Left ventricle myocardium inferior (tissue), 1 donor: ENCODE data around the gene NCOA4. TPM values are rescaled to one million over a fixed set of nuclear protein-coding genes. Genes with fewer than 3 reads are reported as not detected.

Source experiments
- DNase-seq: peaks from one replicate; pipeline ENCODE4 v3.0.0-alpha.2; 2020
- H3K27ac ChIP-seq: fragments of 200-600 bp; replicated peaks from 2 replicates; pipeline ENCODE4 v1.8.0; 2021
- H3K27me3 ChIP-seq: fragments of 200-600 bp; 2 replicates; pipeline ENCODE4 v1.8.0; 2021; ENCODE audit warnings: low read depth
- H3K36me3 ChIP-seq: fragments of 200-600 bp; 2 replicates; pipeline ENCODE4 v1.8.0; 2021
- H3K4me1 ChIP-seq: fragments of 200-600 bp; 2 replicates; pipeline ENCODE4 v1.8.0; 2021
- H3K4me3 ChIP-seq: fragments of 200-600 bp; 2 replicates; pipeline ENCODE4 v1.8.0; 2021; ENCODE audit warnings: mild to moderate bottlenecking, moderate library complexity
- H3K9me3 ChIP-seq: fragments of 200-600 bp; replicated peaks from 2 replicates; pipeline ENCODE4 v1.8.0; 2021
- intact Hi-C: fragments of 100-400 bp; cut with micrococcal nuclease; formaldehyde crosslinking; loops from one replicate; pipeline ENCODE4 v1.11.0; 2022
- total RNA-seq: library from RNA; stranded (reverse); fragmentation: NEBNext Ultra II Directional; extraction: Animal tissue kit (Norgen Biotek cat#: 25700); gene quantifications from one replicate; pipeline ENCODE4 v1.2.1, GENCODE V29; 2021
- TF ChIP-seq, protein P1 (sequence below): fragments of 200-600 bp; IDR thresholded peaks from 2 replicates; pipeline ENCODE4 v1.8.0; 2021; ENCODE audit warnings: antibody characterized with exemption, mild to moderate bottlenecking, borderline replicate concordance
- donor health status: DM: no; HTN: yes; CAD: no; lungs with severe emphysema.

NCOA4 gene
- total RNA-seq, 1 donor from 2014 or later, result 270 TPM

DNA sequence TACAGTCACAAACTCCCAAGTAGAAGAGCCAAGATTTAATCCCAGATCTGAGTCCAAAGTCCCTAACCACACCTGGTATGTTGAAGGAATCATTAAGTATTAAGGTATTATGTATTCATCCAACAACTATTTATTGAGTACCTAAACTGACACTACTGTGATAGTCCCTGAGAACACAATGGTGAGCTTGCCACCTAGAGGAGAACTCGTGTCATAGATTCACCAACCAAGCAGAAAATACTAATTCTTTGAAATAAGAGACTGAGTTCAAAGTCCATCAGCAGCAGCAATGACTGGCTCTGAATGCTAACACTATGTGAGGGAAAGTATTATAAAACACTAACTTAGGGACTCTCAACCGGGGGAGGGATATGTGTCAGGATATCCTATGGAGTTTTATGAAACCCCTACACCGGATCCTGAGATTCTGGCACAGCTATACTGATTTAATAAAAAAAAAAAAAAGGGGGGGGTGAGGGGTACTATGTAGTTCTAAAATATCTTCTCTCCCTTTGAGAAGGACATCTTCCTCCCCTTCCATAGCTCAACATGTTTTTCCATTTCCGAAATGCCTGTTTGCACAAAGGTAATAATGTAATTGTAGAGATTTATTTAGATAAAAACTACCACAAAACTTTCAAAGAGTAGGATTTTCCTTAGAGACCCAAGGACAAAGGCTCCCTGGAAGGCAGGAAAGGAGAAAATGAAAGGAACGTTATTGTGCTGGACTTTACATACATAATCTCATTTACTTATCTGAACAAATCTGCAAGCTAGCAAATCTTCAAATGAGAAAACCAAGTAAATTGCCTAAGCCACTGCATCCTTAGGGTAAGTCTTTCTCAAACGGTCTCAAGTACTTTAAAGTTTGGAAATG, 1.6 kb downstream of the NCOA4 start:
- Histone ChIP-seq H3K4me3 (peak overlapping the region; percentile 94), H3K27me3 (no peaks in the 10 kb centered on the region), H3K4me1 (peaks cover 77% of the 10 kb centered on the region), H3K27ac (peak overlapping the region; percentile 97), H3K9me3 (no peaks in the 10 kb centered on the region), H3K36me3 (no peaks in the 10 kb centered on the region)
- TF ChIP-seq, protein P1, sequence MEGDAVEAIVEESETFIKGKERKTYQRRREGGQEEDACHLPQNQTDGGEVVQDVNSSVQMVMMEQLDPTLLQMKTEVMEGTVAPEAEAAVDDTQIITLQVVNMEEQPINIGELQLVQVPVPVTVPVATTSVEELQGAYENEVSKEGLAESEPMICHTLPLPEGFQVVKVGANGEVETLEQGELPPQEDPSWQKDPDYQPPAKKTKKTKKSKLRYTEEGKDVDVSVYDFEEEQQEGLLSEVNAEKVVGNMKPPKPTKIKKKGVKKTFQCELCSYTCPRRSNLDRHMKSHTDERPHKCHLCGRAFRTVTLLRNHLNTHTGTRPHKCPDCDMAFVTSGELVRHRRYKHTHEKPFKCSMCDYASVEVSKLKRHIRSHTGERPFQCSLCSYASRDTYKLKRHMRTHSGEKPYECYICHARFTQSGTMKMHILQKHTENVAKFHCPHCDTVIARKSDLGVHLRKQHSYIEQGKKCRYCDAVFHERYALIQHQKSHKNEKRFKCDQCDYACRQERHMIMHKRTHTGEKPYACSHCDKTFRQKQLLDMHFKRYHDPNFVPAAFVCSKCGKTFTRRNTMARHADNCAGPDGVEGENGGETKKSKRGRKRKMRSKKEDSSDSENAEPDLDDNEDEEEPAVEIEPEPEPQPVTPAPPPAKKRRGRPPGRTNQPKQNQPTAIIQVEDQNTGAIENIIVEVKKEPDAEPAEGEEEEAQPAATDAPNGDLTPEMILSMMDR, result peak; percentile 71
- intact Hi-C loops, result no loop called here
- no peak for DNase-seq

DNA sequence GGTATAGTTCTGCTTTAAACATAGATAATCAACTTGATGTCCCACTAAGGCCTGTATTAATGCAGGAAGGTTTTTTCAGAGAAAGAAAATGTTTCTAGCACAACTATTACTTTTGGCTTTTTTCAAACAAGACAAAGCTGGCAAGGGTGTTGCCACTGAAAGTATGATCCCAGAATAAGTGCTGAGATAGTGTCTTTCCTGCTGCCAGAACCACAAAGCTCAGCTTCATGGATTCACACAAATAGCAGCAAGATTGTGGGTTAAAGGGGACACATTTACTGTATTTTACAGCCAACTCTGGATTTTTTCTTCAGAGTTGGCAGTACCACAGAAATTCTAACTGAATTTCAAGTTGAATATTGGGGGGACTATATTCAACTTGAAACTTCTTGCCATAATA, 4.3 kb downstream of the NCOA4 start:
- peaks cover 98% of the 10 kb centered on the region for H3K4me1 ChIP-seq
- intact Hi-C loops, result no loop called here
- DNase-seq, result no peak
- peak overlapping the region; percentile 89 for H3K27ac ChIP-seq
- H3K27me3 ChIP-seq, result no peaks in the 10 kb centered on the region
- peak overlapping the region; percentile 29 for H3K4me3 ChIP-seq
- TF ChIP-seq, protein P1, result no peak
- H3K36me3 ChIP-seq, result no peaks in the 10 kb centered on the region
- H3K9me3 ChIP-seq, result no peaks in the 10 kb centered on the region

DNA sequence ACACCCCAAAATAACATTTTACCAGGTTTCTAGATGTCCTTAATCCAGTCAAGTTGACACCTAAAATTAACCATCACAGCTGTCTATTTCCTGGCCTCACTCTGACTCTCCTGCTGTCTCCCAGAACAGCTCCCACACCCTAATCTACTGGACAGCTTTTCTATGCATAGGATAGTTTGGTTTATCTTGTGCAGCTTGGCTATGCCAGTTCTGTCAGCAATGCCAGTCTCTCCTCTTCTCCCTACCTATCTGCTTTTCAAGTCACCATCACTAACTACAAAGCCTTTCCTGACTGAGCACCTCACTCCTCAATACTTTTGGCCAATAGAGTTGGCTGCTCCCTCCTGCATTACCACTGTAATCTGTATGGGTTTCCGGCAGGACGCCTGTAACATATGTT, 5.0 kb downstream of the NCOA4 start:
- Histone ChIP-seq H3K9me3 (no peaks in the 10 kb centered on the region), H3K27ac (peak overlapping the region; percentile 89), H3K4me3 (peak overlapping the region; percentile 29), H3K4me1 (peaks cover 98% of the 10 kb centered on the region), H3K36me3 (no peaks in the 10 kb centered on the region), H3K27me3 (no peaks in the 10 kb centered on the region)
- TF ChIP-seq, protein P1, result no peak
- intact Hi-C loops, result no loop called here
- no peak for DNase-seq

DNA sequence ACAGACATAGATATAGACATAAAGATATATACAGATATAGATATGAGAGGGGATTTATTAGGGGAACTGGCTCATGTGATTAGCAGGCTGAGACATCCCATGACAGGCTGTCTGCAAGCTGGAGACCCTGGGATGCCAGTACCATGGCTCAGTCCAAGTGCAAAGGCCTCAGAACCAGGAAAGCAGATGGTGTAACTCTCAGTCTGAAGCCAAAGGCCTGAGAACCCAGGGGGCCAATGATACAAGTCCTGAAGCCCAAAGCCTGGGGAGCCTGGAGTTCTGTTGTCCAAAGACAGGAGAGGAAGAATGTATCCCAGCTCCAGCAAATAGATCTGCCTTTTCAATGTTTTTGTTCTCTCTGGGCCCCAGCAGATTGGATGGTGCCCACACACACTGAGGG, 5.5 kb downstream of the NCOA4 start:
- Histone ChIP-seq H3K27ac (peak overlapping the region; percentile 89), H3K4me3 (no peak overlapping the region), H3K27me3 (no peaks in the 10 kb centered on the region), H3K9me3 (no peaks in the 10 kb centered on the region), H3K36me3 (no peaks in the 10 kb centered on the region), H3K4me1 (peaks cover 98% of the 10 kb centered on the region)
- intact Hi-C loops, result no loop called here
- TF ChIP-seq, protein P1, result no peak
- no peak for DNase-seq

DNA sequence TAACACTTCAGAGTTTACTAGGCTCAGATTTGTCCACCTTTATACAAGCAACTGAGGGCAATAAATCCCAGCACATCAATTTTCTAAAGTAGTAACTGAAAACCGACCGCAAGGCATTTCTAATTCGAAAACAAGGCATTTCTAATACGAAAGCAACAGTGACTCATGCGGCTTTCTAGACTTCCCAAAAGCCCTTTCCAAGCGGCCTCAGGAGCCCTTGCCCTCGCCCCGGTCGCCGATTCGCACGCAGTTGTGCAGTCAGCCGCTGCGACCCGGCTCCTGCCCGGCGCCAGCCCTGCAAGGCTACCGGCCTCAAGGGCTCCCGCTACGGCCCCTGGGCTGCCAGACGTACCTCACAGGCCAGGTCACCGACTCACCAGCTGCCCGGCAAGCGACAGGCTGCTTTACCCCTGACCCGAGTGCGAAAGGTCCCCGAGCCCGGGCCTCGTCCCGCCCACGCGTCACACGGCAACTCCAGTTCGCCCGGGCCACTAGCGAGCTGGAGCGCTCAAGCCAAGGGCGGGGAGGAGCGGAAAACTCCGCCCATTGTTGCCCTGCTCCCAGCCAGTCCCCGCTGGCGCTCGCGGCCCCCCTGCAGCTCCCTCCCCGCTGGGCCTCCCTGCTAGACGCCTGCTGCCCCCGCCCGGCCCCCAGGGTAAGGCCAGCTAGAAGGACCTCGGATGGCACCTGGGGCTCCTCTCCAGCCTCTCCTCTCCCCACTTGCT, 7.3 kb downstream of the NCOA4 start:
- Histone ChIP-seq H3K4me3 (peak overlapping the region; percentile 75), H3K9me3 (no peaks in the 10 kb centered on the region), H3K36me3 (no peaks in the 10 kb centered on the region), H3K27ac (peak overlapping the region; percentile 89), H3K27me3 (no peaks in the 10 kb centered on the region), H3K4me1 (peaks cover 98% of the 10 kb centered on the region)
- intact Hi-C loops, result no loop called here
- DNase-seq, result peak; percentile 93
- TF ChIP-seq, protein P1, result peak; percentile 43
